KMS-11 (cell line): Measurements from ENCODE around the gene GIMAP4.

Experiments used
- H2AFZ ChIP-seq: fragments of 200-600 bp; sonication (generic); 2 replicates; pipeline ENCODE4 v1.6.1; 2016; ENCODE audit warnings: antibody characterized with exemption, mixed run types, low read depth
- H3K27ac ChIP-seq: fragments of 200-600 bp; sonication (generic); 2 replicates; pipeline ENCODE4 v1.6.1; 2016; ENCODE audit warnings: mild to moderate bottlenecking, mixed run types
- H3K27me3 ChIP-seq: fragments of 200-600 bp; sonication (generic); 2 replicates; pipeline ENCODE4 v1.6.1; 2017; ENCODE audit warnings: mild to moderate bottlenecking, low read depth, mixed run types, moderate library complexity; ENCODE audit not compliant: insufficient read depth
- H3K36me3 ChIP-seq: fragments of 200-600 bp; sonication (generic); 2 replicates; pipeline ENCODE4 v1.6.1; 2017; ENCODE audit warnings: mild to moderate bottlenecking, mixed run types; ENCODE audit not compliant: insufficient read depth
- H3K4me1 ChIP-seq: fragments of 200-600 bp; sonication (generic); 2 replicates; pipeline ENCODE4 v1.6.1; 2016; ENCODE audit warnings: mild to moderate bottlenecking, low read depth, mixed run types; ENCODE audit not compliant: poor library complexity, severe bottlenecking
- H3K4me2 ChIP-seq: fragments of 200-600 bp; sonication (generic); 2 replicates; pipeline ENCODE4 v1.7.0; 2016; ENCODE audit warnings: mild to moderate bottlenecking, mixed run types
- H3K4me3 ChIP-seq: fragments of 200-600 bp; sonication (generic); IDR thresholded peaks from 2 replicates; pipeline ENCODE4 v1.6.1; 2017; ENCODE audit warnings: low read depth, low read length, mixed read lengths; ENCODE audit not compliant: insufficient read depth
- H3K79me2 ChIP-seq: fragments of 200-600 bp; sonication (generic); 2 replicates; pipeline ENCODE4 v1.6.1; 2016; ENCODE audit warnings: low read depth, mixed run types; ENCODE audit not compliant: insufficient read depth
- H3K9ac ChIP-seq: fragments of 200-600 bp; sonication (generic); 2 replicates; pipeline ENCODE4 v1.6.1; 2016; ENCODE audit warnings: mild to moderate bottlenecking, mixed run types
- H4K20me1 ChIP-seq: fragments of 200-600 bp; sonication (generic); 2 replicates; pipeline ENCODE4 v1.6.1; 2016; ENCODE audit warnings: mild to moderate bottlenecking, mixed run types; ENCODE audit not compliant: insufficient read depth
- CTCF ChIP-seq: fragments of 200-600 bp; sonication (generic); conservative IDR thresholded peaks from 2 replicates; pipeline ENCODE4 v1.6.1; 2017; ENCODE audit warnings: low read depth, mild to moderate bottlenecking, antibody characterized with exemption, low read length, moderate library complexity, mixed read lengths

GIMAP4 gene

GRCh38 chr7:150580638-150581394 is 13.6 kb downstream of the GIMAP4 start:
- H3K27ac ChIP-seq: no peak overlapping the region

GRCh38 chr7:150585199-150585598 is 18.0 kb downstream of the GIMAP4 start:
- Histone ChIP-seq H3K36me3 (no peaks in the 10 kb centered on the region), H3K4me3 (no peak overlapping the region), H3K4me1 (no peaks in the 10 kb centered on the region), H3K4me2 (no peak overlapping the region), H2AFZ (no peak overlapping the region), H3K27me3 (no peaks in the 10 kb centered on the region), H3K79me2 (no peaks in the 10 kb centered on the region), H3K27ac (no peak overlapping the region), H3K9ac (no peak overlapping the region), H4K20me1 (no peaks in the 10 kb centered on the region)
- TF ChIP-seq CTCF: no peak

More at GRCh38 chr7:150580638-150581394, 13.6 kb downstream of the GIMAP4 start:
- no peaks in the 10 kb centered on the region for H4K20me1 ChIP-seq
- H3K36me3 ChIP-seq: no peaks in the 10 kb centered on the region
- H3K4me2 ChIP-seq: no peak overlapping the region
- H3K9ac ChIP-seq: no peak overlapping the region
- no peak for TF ChIP-seq CTCF
- no peaks in the 10 kb centered on the region for H3K4me1 ChIP-seq
- no peaks in the 10 kb centered on the region for H3K79me2 ChIP-seq
- H3K4me3 ChIP-seq: no peak overlapping the region
- no peak overlapping the region for H2AFZ ChIP-seq
- no peaks in the 10 kb centered on the region for H3K27me3 ChIP-seq

- H2AFZ ChIP-seq: no peak overlapping the region
- no peaks in the 10 kb centered on the region for H3K4me1 ChIP-seq
- no peaks in the 10 kb centered on the region for H3K27me3 ChIP-seq
- TF ChIP-seq CTCF: no peak
- no peak overlapping the region for H3K4me3 ChIP-seq
- H3K27ac ChIP-seq: no peak overlapping the region
- no peak overlapping the region for H3K4me2 ChIP-seq
- H4K20me1 ChIP-seq: no peaks in the 10 kb centered on the region
- no peak overlapping the region for H3K9ac ChIP-seq
- H3K79me2 ChIP-seq: no peaks in the 10 kb centered on the region
- H3K36me3 ChIP-seq: no peaks in the 10 kb centered on the region
Observed at GRCh38 chr7:150586068-150586784, 19.0 kb downstream of the GIMAP4 start.

- no peaks in the 10 kb centered on the region for H3K36me3 ChIP-seq
- no peaks in the 10 kb centered on the region for H3K27me3 ChIP-seq
- H3K4me2 ChIP-seq: no peak overlapping the region
- H3K4me3 ChIP-seq: no peak overlapping the region
- H4K20me1 ChIP-seq: no peaks in the 10 kb centered on the region
- no peaks in the 10 kb centered on the region for H3K79me2 ChIP-seq
- H3K4me1 ChIP-seq: no peaks in the 10 kb centered on the region
- no peak for TF ChIP-seq CTCF
- H3K9ac ChIP-seq: no peak overlapping the region
- H3K27ac ChIP-seq: no peak overlapping the region
- H2AFZ ChIP-seq: no peak overlapping the region
Observed at GRCh38 chr7:150586785-150587152, 19.6 kb downstream of the GIMAP4 start.
